AG08396 (cell line): Measurements from ENCODE around the gene PTEN.
"Not testable (repeated sequence)": the region's sequence is repeated elsewhere in the genome, so short reads cannot be mapped to it uniquely, and the experiment has no call there.

Source experiments
- DNase-seq: peaks from one replicate; pipeline ENCODE4 v3.0.0; 2012; ENCODE audit warnings: low spot score, mixed read lengths

The PTEN gene

GRCh38 chr10:87846023-87846422 lies 17.4 kb upstream of the PTEN start:
- DNase-seq = peak; percentile 23

GRCh38 chr10:87846711-87847110 lies 16.7 kb upstream of the PTEN start:
- not testable (repeated sequence) for DNase-seq

- DNase-seq = no peak
These were observed 15.9 kb upstream of the PTEN start for GRCh38 chr10:87847550-87847949.

GRCh38 chr10:87849001-87849400 lies 14.4 kb upstream of the PTEN start:
- DNase-seq = no peak

- peak; percentile 54 for DNase-seq
These were observed 12.7 kb upstream of the PTEN start for GRCh38 chr10:87850742-87851205.

GRCh38 chr10:87852089-87852488 lies 11.3 kb upstream of the PTEN start:
- no peak for DNase-seq

- not testable (repeated sequence) for DNase-seq
These were observed 8.2 kb upstream of the PTEN start for GRCh38 chr10:87855247-87855646.

- not testable (repeated sequence) for DNase-seq
These were observed 7.8 kb upstream of the PTEN start for GRCh38 chr10:87855665-87856064.

GRCh38 chr10:87860156-87860795 lies 3.1 kb upstream of the PTEN start:
- peak; percentile 30 for DNase-seq

- DNase-seq = no peak
These were observed 2.5 kb upstream of the PTEN start for GRCh38 chr10:87860816-87861403.

- DNase-seq = peak; percentile 61
These were observed 1.9 kb upstream of the PTEN start for GRCh38 chr10:87861566-87861952.

GRCh38 chr10:87861953-87862678 lies 1.3 kb upstream of the PTEN start:
- peak; percentile 91 for DNase-seq

- DNase-seq = no peak
These were observed 759 bp upstream of the PTEN start for GRCh38 chr10:87862679-87863052.

GRCh38 chr10:87863951-87864495 lies 598 bp downstream of the PTEN start:
- peak; percentile 12 for DNase-seq

- no peak for DNase-seq
These were observed 1.2 kb downstream of the PTEN start for GRCh38 chr10:87864496-87865059.

- no peak for DNase-seq
These were observed 1.9 kb downstream of the PTEN start for GRCh38 chr10:87865241-87865881.

GRCh38 chr10:87866412-87866974 lies 3.1 kb downstream of the PTEN start:
- no peak for DNase-seq

- no peak for DNase-seq
These were observed 4.0 kb downstream of the PTEN start for GRCh38 chr10:87867453-87867852.

- DNase-seq = no peak
These were observed 4.9 kb downstream of the PTEN start for GRCh38 chr10:87868277-87868676.

- DNase-seq = not testable (repeated sequence)
These were observed 5.7 kb downstream of the PTEN start for GRCh38 chr10:87869139-87869538.

- no peak for DNase-seq
These were observed 6.5 kb downstream of the PTEN start for GRCh38 chr10:87869773-87870551.
